ENCODE results near the gene ANKS1A. TPM values are rescaled to one million over a fixed set of nuclear protein-coding genes. Genes with fewer than 3 reads are reported as not detected.

ANKS1A gene
- total RNA-seq, 1 experiment from 2014 or later = 14.4 TPM

DNA sequence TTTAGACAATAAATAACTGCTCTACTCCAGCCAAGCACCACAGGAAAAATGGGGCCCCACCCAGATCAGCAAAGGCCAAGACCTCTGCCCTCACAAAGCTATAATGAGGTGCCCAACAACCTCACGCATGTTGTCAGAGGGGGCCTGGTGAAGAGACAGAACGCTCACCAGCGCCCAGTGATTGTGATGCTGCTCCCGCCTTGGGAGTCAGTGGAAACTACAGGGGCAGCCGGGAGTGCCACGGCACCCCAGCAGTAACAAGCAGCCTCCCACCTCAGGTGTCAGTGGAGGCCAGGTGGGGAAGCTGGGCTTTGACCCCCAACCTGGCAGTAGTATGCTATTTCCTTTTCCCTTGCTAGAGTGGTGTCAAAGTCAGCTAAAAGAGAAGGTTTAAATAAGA lies 204.7 kb downstream of the ANKS1A start:
- in situ Hi-C loops (cut with HindIII; ENCODE audit: low pct_unique_long_range_greater_than_20kb, low sequenced_read_pairs) = no loop called here
- ATAC-seq = no peak
- no peak for DNase-seq (ENCODE audit: low read depth, low spot score)
- no peak overlapping the region for H3K27ac ChIP-seq (ENCODE audit: low read length)
- 0 out of 2 replicates have a peak, but pooled peaks cover 3% of the 10 kb centered on the region for H3K4me1 ChIP-seq (ENCODE audit: control insufficient read depth, insufficient read depth, low read length)
- H3K27me3 ChIP-seq (ENCODE audit: control insufficient read depth, insufficient read depth, low read length) = no peaks in the 10 kb centered on the region
- H3K36me3 ChIP-seq (ENCODE audit: control insufficient read depth, insufficient read depth, low read length) = no peaks in the 10 kb centered on the region
- H3K9me3 ChIP-seq (ENCODE audit: control insufficient read depth, insufficient read depth, low read depth, low read length) = no peaks in the 10 kb centered on the region
- ChIA-PET CTCF (interaction anchor here (0.6 kb wide), 1 partner anchor 294 kb away, joined by 13 read pairs; no protein-coding TSS in a partner anchor), POLR2A (no interaction called here)
- no TSS peak for BruUV-seq (replicated peaks)
- no peak overlapping the region for H3K4me3 ChIP-seq (ENCODE audit: low read depth in 2 of 2, low read length in 2 of 2)
- TF ChIP-seq TCF7L2 (IDR thresholded peaks at IDR 0.05; ENCODE audit: low read depth, low read length) (no peak), POLR2AphosphoS5 (IDR thresholded peaks at IDR 0.05; ENCODE audit: low read depth, low read length) (no peak), SIN3A (IDR thresholded peaks at IDR 0.05; ENCODE audit: borderline replicate concordance, insufficient read depth, low read depth, low read length) (no peak)
- TF ChIP-seq, protein P1, sequence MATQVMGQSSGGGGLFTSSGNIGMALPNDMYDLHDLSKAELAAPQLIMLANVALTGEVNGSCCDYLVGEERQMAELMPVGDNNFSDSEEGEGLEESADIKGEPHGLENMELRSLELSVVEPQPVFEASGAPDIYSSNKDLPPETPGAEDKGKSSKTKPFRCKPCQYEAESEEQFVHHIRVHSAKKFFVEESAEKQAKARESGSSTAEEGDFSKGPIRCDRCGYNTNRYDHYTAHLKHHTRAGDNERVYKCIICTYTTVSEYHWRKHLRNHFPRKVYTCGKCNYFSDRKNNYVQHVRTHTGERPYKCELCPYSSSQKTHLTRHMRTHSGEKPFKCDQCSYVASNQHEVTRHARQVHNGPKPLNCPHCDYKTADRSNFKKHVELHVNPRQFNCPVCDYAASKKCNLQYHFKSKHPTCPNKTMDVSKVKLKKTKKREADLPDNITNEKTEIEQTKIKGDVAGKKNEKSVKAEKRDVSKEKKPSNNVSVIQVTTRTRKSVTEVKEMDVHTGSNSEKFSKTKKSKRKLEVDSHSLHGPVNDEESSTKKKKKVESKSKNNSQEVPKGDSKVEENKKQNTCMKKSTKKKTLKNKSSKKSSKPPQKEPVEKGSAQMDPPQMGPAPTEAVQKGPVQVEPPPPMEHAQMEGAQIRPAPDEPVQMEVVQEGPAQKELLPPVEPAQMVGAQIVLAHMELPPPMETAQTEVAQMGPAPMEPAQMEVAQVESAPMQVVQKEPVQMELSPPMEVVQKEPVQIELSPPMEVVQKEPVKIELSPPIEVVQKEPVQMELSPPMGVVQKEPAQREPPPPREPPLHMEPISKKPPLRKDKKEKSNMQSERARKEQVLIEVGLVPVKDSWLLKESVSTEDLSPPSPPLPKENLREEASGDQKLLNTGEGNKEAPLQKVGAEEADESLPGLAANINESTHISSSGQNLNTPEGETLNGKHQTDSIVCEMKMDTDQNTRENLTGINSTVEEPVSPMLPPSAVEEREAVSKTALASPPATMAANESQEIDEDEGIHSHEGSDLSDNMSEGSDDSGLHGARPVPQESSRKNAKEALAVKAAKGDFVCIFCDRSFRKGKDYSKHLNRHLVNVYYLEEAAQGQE (IDR thresholded peaks at IDR 0.05; ENCODE audit: insufficient read depth in 1 of 2, low read depth in 2 of 2, low read length in 1 of 2) = no peak
- TF ChIP-seq, protein P2, sequence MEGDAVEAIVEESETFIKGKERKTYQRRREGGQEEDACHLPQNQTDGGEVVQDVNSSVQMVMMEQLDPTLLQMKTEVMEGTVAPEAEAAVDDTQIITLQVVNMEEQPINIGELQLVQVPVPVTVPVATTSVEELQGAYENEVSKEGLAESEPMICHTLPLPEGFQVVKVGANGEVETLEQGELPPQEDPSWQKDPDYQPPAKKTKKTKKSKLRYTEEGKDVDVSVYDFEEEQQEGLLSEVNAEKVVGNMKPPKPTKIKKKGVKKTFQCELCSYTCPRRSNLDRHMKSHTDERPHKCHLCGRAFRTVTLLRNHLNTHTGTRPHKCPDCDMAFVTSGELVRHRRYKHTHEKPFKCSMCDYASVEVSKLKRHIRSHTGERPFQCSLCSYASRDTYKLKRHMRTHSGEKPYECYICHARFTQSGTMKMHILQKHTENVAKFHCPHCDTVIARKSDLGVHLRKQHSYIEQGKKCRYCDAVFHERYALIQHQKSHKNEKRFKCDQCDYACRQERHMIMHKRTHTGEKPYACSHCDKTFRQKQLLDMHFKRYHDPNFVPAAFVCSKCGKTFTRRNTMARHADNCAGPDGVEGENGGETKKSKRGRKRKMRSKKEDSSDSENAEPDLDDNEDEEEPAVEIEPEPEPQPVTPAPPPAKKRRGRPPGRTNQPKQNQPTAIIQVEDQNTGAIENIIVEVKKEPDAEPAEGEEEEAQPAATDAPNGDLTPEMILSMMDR (IDR thresholded peaks at IDR 0.05) = no peak
- intact Hi-C loops (cut with micrococcal nuclease; ENCODE audit: unreplicated experiment) = no loop called here

DNA sequence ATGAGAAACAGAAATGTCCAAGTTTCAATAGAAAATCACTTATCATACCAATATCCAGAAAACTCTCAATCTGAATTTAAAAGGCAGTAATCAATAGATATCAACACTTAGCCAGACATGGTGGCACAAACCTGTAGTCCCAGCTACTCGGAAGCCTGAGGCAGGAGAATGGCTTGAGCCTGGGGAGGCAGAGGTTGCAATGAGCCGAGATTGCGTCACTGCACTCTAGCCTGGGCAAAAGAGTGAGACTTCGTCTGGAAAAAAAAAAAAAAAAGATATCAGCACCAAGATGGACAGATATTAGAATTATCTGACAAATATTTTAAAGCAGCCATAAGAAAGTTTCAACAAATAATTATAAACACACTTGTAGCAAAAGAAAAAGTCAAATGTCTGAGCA lies 205.1 kb downstream of the ANKS1A start:
- Histone ChIP-seq H3K27me3 (ENCODE audit: control insufficient read depth, insufficient read depth, low read length) (no peaks in the 10 kb centered on the region), H3K9me3 (ENCODE audit: control insufficient read depth, insufficient read depth, low read depth, low read length) (no peaks in the 10 kb centered on the region), H3K4me3 (ENCODE audit: low read depth in 2 of 2, low read length in 2 of 2) (no peak overlapping the region), H3K4me1 (ENCODE audit: control insufficient read depth, insufficient read depth, low read length) (0 out of 2 replicates have a peak, but pooled peaks cover 3% of the 10 kb centered on the region), H3K27ac (ENCODE audit: low read length) (no peak overlapping the region), H3K36me3 (ENCODE audit: control insufficient read depth, insufficient read depth, low read length) (no peaks in the 10 kb centered on the region)
- TF ChIP-seq, protein P1 (IDR thresholded peaks at IDR 0.05; ENCODE audit: insufficient read depth in 1 of 2, low read depth in 2 of 2, low read length in 1 of 2) = no peak
- TF ChIP-seq SIN3A (IDR thresholded peaks at IDR 0.05; ENCODE audit: borderline replicate concordance, insufficient read depth, low read depth, low read length) (no peak), POLR2AphosphoS5 (IDR thresholded peaks at IDR 0.05; ENCODE audit: low read depth, low read length) (no peak), TCF7L2 (IDR thresholded peaks at IDR 0.05; ENCODE audit: low read depth, low read length) (no peak)
- TF ChIP-seq, protein P2 (IDR thresholded peaks at IDR 0.05) = no peak
- intact Hi-C loops (cut with micrococcal nuclease; ENCODE audit: unreplicated experiment) (no loop called here), in situ Hi-C loops (cut with HindIII; ENCODE audit: low pct_unique_long_range_greater_than_20kb, low sequenced_read_pairs) (no loop called here)
- no peak for DNase-seq (ENCODE audit: low read depth, low spot score)
- ChIA-PET POLR2A (no interaction called here), CTCF (no interaction called here)
- no TSS peak for BruUV-seq (replicated peaks)
- no peak for ATAC-seq
